Activated CD8-positive, alpha-beta memory T cell treated with anti-CD3 and anti-CD28 coated beads, Interleukin-2, amount 50 U/mL, for 1 hour (primary cell): Measurements from ENCODE around the gene MGAT5.

ENCODE experiments used
- DNase-seq: peaks from one replicate; pipeline ENCODE4 v3.0.0-alpha.2; 2020; ENCODE audit errors: extremely low read depth

Gene MGAT5

GRCh38 chr2:134304394-134305108 lies 50.7 kb downstream of the MGAT5 start:
- no peak for DNase-seq

DNA sequence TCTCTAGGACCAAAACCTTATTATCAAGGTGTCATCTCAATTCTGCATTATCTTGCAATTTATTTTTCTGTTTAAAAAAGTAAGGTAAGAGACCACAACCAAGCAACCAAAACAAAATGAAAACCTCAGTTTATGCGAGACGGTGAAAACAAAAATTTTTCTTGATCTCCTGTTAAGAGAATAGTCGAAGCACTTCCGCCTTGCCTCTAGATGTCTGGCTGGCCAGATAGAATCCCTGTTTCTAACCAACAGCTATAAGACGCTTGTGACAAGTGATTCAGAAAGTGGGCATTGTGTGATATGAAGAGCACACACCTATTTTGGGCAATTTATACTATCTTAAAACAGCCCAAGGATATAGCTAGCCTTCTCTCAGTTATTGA lies 51.2 kb downstream of the MGAT5 start:
- DNase-seq, result no peak

- no peak for DNase-seq
Observed at GRCh38 chr2:134306521-134306920, 52.6 kb downstream of the MGAT5 start.

DNA sequence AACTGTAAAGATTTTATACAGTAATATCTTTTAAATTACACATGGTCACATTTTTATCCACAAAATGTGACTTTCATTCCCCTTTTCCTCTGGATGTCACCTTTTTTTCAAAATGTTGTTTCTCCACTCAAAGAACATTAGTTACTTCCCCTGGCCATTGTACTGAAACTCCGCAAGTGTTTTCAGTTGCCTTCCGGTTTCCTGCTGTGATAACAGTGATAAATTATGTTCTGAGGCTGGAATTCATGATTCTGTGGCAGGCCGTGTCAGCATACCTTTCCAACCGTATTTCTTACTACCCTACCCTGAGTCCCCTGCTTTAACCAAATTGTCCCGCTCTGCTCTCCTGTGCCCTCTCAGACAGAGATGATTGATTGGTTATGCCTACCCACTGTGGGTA lies 53.5 kb downstream of the MGAT5 start:
- DNase-seq, result no peak

DNA sequence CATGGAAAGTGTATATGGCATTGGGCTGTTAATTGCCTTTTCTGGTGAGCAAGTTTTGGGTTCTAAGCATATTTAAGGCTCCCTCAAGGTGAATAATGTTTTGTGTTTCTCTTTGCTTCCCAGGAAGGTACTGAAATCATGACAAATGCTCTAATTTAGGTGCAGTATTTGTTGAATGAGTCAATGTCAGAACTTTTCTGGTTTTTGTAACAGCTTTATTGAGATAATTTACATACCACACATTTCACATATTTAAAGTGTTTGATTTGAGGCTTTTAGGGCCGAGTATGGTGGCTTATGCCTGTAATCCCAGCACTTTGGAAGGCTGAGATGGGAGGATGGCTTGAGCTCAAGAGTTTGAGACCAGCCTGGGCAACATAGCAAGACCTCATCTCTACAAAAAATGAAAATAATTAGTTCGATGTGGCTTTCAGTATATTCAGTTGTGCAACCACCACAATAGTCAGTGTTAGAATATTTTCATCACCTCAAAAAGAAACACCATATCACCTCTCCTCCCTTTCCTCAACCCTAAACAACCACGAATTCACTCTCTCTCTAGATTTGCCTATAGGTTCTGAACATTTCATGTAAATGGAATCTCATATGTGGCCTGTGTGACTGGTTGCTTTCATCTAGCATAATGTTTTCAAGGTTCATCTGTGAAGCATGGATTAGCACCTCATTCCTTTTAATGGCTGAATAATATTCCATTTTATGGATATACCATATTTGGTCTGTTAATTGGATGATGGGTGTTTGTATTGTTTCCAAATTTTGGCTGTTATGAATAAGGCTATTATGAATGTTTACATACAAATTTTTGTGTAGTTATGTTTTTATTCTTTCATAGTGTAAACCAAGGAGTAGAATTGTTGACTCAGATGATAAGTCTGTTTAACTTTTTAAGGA lies 54.9 kb downstream of the MGAT5 start:
- DNase-seq, result no peak

- DNase-seq, result no peak
Observed at GRCh38 chr2:134310107-134311079, 56.5 kb downstream of the MGAT5 start.

GRCh38 chr2:134312482-134312881 lies 58.6 kb downstream of the MGAT5 start:
- DNase-seq, result no peak

- DNase-seq, result no peak
Observed at GRCh38 chr2:134314202-134314601, 60.3 kb downstream of the MGAT5 start.

DNA sequence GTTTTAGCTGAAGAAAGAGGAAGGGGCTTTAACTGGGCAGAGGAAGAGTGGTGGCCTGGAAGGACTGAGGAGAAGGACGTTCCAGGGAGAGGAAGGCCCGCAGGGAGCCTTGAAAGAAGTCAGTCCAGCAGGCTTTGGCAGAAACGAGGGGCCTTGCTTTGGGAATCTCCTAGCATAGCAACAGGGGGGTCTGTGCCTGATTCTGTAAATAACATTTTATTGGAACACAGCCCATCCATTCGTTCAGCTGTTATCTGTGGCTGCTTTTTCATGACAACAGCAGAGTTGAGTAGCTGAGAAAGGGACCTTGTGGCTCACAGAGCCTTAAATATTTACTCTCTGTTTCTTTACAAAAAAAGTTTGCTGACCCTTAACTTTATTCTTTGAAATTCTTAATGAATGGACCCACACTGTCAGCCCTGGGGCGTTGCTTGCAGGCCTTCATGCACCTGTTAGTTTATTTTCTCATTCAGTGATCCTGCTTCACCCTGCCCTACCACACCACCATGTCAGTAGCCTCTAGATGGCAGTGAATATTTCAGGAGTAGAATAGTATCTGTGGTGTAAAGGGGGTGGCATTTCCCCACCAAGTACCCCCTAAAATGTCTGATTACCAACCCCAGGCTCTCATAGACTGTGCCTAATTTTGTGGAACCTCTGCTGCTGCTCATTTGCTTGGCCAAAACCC lies 61.0 kb downstream of the MGAT5 start:
- no peak for DNase-seq

- no peak for DNase-seq
Observed at GRCh38 chr2:134315471-134315870, 61.6 kb downstream of the MGAT5 start.

- no peak for DNase-seq
Observed at GRCh38 chr2:134319596-134320254, 65.9 kb downstream of the MGAT5 start.

DNA sequence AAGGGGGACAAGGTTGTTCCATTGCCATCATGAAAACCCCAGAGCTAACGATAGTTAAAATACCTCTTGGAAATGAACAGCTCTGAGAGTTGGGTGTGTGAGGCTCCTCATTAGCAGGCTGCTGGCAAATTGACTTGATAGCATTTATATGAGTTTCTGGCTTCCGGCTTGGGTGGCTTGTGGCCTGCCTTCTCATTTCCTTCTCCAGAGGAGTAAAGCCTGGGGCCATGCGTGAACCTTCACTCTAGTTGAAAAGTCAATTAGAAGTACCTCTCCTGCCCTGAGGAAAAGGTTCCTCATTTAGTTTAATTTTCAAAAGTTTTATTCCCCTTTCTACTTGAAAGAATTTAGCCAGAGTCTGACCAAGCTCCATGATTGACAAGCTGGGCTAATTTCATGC lies 67.1 kb downstream of the MGAT5 start:
- peak; percentile 3 for DNase-seq

GRCh38 chr2:134323777-134324176 lies 69.9 kb downstream of the MGAT5 start:
- DNase-seq, result no peak

GRCh38 chr2:134324430-134324829 lies 70.6 kb downstream of the MGAT5 start:
- DNase-seq, result no peak

DNA sequence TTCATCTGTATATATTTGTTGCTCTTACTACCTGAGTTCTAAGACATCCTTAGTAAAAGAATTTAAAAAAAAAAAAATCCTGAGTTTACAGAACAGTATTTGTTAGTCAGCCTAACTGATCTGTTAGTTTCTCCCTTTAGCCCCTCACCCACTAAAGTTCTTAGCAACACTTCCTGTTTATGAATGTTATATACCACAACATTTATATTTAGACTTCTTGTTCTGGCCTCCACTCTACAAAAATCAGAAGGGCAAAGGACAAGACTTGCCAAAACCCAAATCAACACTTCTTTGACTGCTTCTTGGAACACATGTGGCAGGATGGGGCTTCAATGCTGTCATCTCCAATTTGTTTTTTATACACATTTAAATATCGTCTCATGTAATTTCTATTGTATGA lies 71.1 kb downstream of the MGAT5 start:
- DNase-seq, result no peak

GRCh38 chr2:134325696-134326095 lies 71.8 kb downstream of the MGAT5 start:
- no peak for DNase-seq

GRCh38 chr2:134327367-134327766 lies 73.5 kb downstream of the MGAT5 start:
- DNase-seq, result no peak

- no peak for DNase-seq
Observed at GRCh38 chr2:134331081-134331480, 77.2 kb downstream of the MGAT5 start.

- no peak for DNase-seq
Observed at GRCh38 chr2:134333646-134334189, 79.8 kb downstream of the MGAT5 start.

GRCh38 chr2:134334542-134335353 lies 80.9 kb downstream of the MGAT5 start:
- DNase-seq, result no peak
